GM10847 (cell line): Measurements from ENCODE around the gene TGOLN2.

ENCODE experiments used
- POLR2A ChIP-seq: IDR thresholded peaks from 2 replicates; pipeline ENCODE4 v1.6.1; 2011; ENCODE audit not compliant: insufficient read length; ENCODE audit errors: extremely low read depth

TGOLN2 gene

GRCh38 chr2:85278361-85278760, 49.4 kb downstream of the TGOLN2 start:
- no peak for TF ChIP-seq POLR2A

GRCh38 chr2:85277416-85278158, 50.2 kb downstream of the TGOLN2 start:
- TF ChIP-seq POLR2A, result no peak

GRCh38 chr2:85276571-85277118, 51.1 kb downstream of the TGOLN2 start:
- no peak for TF ChIP-seq POLR2A

- no peak for TF ChIP-seq POLR2A
These were observed 51.7 kb downstream of the TGOLN2 start for GRCh38 chr2:85275984-85276540.

- no peak for TF ChIP-seq POLR2A
These were observed 53.8 kb downstream of the TGOLN2 start for GRCh38 chr2:85273738-85274731.

- TF ChIP-seq POLR2A, result no peak
These were observed 55.4 kb downstream of the TGOLN2 start for GRCh38 chr2:85272357-85272756.

- no peak for TF ChIP-seq POLR2A
These were observed 57.8 kb downstream of the TGOLN2 start for GRCh38 chr2:85269959-85270358.
